Measurements from ENCODE around the gene LYPD8. TPM values are rescaled to one million over a fixed set of nuclear protein-coding genes. Genes with fewer than 3 reads are reported as not detected.

The LYPD8 gene
- polyA plus RNA-seq, 3 donors from 2014 or later = not detected

DNA sequence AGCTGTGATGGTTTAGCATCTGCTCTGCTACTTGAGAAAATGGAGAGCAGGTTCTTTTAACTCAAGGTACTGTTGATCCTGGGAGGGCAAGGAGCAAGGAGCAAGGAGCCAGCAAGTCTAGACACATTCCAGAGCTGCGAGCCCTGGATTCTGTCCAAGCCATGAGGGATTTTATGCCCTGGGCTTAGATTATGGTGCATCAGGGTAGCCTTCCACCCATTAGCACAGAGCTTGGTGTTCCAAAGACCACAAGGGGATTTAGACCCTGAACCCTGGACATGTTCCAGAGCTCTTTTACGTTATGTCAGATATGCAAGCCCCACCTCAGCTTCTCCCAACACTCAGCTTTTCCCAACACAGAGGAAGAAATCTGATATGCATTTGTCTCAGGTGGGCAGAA, 51.0 kb downstream of the LYPD8 start:
- H3K27ac Mint-ChIP-seq = no peak overlapping the region

GRCh38 chr1:248703674-248704073, 51.9 kb downstream of the LYPD8 start:
- H3K27me3 Mint-ChIP-seq (ENCODE audit: low read depth in 3 of 3) = peaks cover 3 to 5% (median 4%) of the 10 kb centered on the region in 3 donors
- H3K4me1 Mint-ChIP-seq = no peaks in the 10 kb centered on the region
- no peak for DNase-seq
- no peaks in the 10 kb centered on the region for H3K36me3 Mint-ChIP-seq
- H3K9me3 Mint-ChIP-seq = no peaks in the 10 kb centered on the region
- no peak overlapping the region for H3K4me3 Mint-ChIP-seq
- no peak overlapping the region for H3K27ac Mint-ChIP-seq

More for the DNA sequence above, 51.0 kb downstream of the LYPD8 start:
- Mint-ChIP-seq H3K36me3 (no peaks in the 10 kb centered on the region), H3K4me1 (no peaks in the 10 kb centered on the region), H3K4me3 (no peak overlapping the region), H3K9me3 (peaks cover 0 to 3% (median 0%) of the 10 kb centered on the region in 6 donors), H3K27me3 (ENCODE audit: low read depth in 3 of 3) (peaks cover 0 to 4% (median 3%) of the 10 kb centered on the region in 3 donors)
- no peak for DNase-seq

DNA sequence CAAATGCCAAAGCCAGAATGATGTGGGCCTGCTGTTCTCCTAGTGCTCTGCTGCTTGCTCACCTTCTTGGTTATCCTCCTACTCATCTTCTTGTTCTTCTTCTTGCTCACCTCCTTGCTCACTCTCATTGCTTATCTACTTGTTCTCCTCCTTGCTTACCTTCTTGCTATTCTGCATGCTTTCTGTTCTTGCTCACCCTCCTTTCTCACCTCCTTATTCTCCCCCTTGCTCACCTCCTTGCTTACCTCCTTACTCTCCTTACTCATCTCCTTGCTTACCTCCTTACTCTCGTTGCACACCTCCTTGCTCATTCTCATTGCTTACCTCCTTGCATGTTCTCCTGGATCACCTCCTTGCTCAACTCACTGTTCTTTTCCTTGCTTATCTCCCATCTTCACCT, 52.8 kb downstream of the LYPD8 start, which contains the start of gene OR14I1:
OR14I1 (minus strand) TSS at position 53 of the 400 bp plus-strand sequence.
- Mint-ChIP-seq H3K9me3 (no peaks in the 10 kb centered on the region), H3K27ac (no peak within 1 kb of the TSS), H3K36me3 (no peaks in the 10 kb centered on the region), H3K27me3 (ENCODE audit: low read depth in 3 of 3) (peaks cover 3 to 6% (median 5%) of the 10 kb centered on the region in 3 donors), H3K4me3 (no peak within 1 kb of the TSS), H3K4me1 (no peaks in the 10 kb centered on the region)
- no peak for DNase-seq

GRCh38 chr1:248699099-248699498, 56.5 kb downstream of the LYPD8 start:
- H3K27ac Mint-ChIP-seq = no peak overlapping the region
- H3K36me3 Mint-ChIP-seq = no peaks in the 10 kb centered on the region

DNA sequence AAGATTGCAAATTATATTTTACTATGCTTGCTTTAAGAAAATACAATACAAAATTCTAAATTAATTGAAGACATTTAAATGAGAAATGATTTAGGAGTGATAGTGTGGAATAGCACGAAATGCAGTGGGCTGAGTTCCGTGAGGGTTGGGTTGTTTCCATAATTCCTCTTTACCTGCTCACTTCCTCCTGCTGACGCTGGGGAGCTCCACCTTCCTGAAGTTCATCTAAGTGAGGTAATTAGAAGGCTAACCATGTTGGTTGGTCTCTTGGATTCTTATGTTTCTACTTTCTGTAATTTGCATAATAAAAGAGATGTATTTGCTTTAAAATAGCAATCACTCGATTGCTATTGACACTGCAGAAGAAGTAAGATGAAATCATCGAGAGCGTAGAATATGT, 57.7 kb downstream of the LYPD8 start:
- no peaks in the 10 kb centered on the region for H3K4me1 Mint-ChIP-seq
- H3K4me3 Mint-ChIP-seq = no peak overlapping the region
- no peak for DNase-seq
- peaks cover 2 to 5% (median 4%) of the 10 kb centered on the region in 3 donors for H3K27me3 Mint-ChIP-seq (ENCODE audit: low read depth in 3 of 3)
- H3K9me3 Mint-ChIP-seq = no peaks in the 10 kb centered on the region
- H3K27ac Mint-ChIP-seq = no peak overlapping the region
- no peaks in the 10 kb centered on the region for H3K36me3 Mint-ChIP-seq

More at GRCh38 chr1:248699099-248699498, 56.5 kb downstream of the LYPD8 start:
- H3K27me3 Mint-ChIP-seq (ENCODE audit: low read depth in 3 of 3) = peaks cover 2 to 5% (median 4%) of the 10 kb centered on the region in 3 donors
- no peak for DNase-seq
- H3K4me1 Mint-ChIP-seq = no peaks in the 10 kb centered on the region
- H3K9me3 Mint-ChIP-seq = no peaks in the 10 kb centered on the region
- no peak overlapping the region for H3K4me3 Mint-ChIP-seq

DNA sequence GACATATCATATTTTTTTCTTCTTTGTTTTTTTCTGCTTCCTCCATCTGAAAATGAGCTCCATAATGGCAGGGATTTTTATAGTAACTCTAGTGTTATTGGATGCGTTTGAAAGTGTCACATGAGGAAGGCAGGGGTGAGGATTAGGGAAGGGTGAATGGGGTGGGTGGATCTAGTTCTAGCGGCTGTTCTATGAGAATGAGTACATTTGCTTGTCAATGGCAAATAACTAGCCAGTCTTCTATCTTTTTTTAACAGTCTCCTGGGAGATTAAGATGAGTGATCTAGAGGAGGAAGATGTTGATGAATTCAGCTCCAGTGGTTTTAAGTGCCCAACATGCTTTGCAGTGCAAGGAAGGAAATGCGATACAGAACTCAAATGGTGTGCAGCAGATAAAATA, 58.8 kb downstream of the LYPD8 start:
- peaks cover 2 to 6% (median 5%) of the 10 kb centered on the region in 3 donors for H3K27me3 Mint-ChIP-seq (ENCODE audit: low read depth in 3 of 3)
- no peaks in the 10 kb centered on the region for H3K36me3 Mint-ChIP-seq
- no peak overlapping the region for H3K4me3 Mint-ChIP-seq
- DNase-seq = no peak
- H3K9me3 Mint-ChIP-seq = peaks cover 0 to 3% (median 0%) of the 10 kb centered on the region in 6 donors
- no peak overlapping the region for H3K27ac Mint-ChIP-seq
- no peaks in the 10 kb centered on the region for H3K4me1 Mint-ChIP-seq

- Mint-ChIP-seq H3K9me3 (peaks cover 0 to 3% (median 0%) of the 10 kb centered on the region in 6 donors), H3K27me3 (ENCODE audit: low read depth in 3 of 3) (peaks cover 4 to 7% (median 5%) of the 10 kb centered on the region in 3 donors), H3K4me1 (no peaks in the 10 kb centered on the region), H3K36me3 (no peaks in the 10 kb centered on the region), H3K27ac (no peak overlapping the region), H3K4me3 (no peak overlapping the region)
- peak in 1 of 3 donors; percentile 2 for DNase-seq
Observed at GRCh38 chr1:248696261-248696660, 59.3 kb downstream of the LYPD8 start.

- no peak overlapping the region for H3K4me3 Mint-ChIP-seq
- DNase-seq = no peak
- peaks cover 5 to 13% (median 6%) of the 10 kb centered on the region in 3 donors for H3K27me3 Mint-ChIP-seq (ENCODE audit: low read depth in 3 of 3)
- no peaks in the 10 kb centered on the region for H3K36me3 Mint-ChIP-seq
- H3K27ac Mint-ChIP-seq = no peak overlapping the region
- H3K9me3 Mint-ChIP-seq = peaks cover 0 to 3% (median 0%) of the 10 kb centered on the region in 6 donors
- H3K4me1 Mint-ChIP-seq = no peaks in the 10 kb centered on the region
Observed at GRCh38 chr1:248695451-248696132, 60.0 kb downstream of the LYPD8 start.

DNA sequence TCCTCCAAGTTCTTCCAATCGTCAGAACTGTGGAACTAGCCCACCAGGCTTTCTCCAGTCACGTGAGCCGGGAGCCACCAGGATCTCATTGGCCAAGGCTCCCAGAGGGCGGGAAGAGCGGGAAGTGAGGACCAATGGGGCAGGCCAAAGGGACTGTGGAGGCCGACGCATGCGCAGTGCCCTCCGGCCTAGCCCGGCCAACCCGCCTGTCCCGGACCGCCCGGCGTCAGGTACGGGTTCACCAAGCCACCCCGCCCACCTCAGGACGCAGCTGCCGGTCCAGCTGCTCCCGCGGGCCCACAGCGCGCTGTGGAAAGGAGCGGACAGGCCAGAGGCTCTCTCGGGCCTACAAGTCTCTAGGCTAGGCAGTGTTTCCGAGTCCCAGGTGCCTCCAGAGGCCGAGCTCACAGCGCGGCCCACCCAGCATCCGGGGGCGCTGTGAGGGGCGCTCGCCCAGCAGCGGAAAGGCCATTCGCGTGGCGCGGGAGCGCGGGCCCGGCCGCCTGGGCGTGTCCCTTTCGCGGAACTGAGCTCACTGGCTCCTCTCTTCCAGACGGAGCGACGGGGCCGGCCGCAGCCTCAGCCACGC, 63.9 kb downstream of the LYPD8 start:
- Mint-ChIP-seq H3K27ac (no peak overlapping the region), H3K27me3 (ENCODE audit: low read depth in 3 of 3) (peaks cover 0 to 11% (median 4%) of the 10 kb centered on the region in 3 donors), H3K9me3 (peaks cover 0 to 7% (median 0%) of the 10 kb centered on the region in 6 donors), H3K4me1 (no peaks in the 10 kb centered on the region), H3K36me3 (no peaks in the 10 kb centered on the region), H3K4me3 (no peak overlapping the region)
- DNase-seq = no peak

Other genes starting within 250 kb of the LYPD8 start
- gene OR2G6, start 247.7 kb downstream of the LYPD8 start, polyA plus RNA-seq = not detected
- not detected for gene OR2T29, start 193.0 kb downstream of the LYPD8 start, polyA plus RNA-seq
- not detected for gene OR2T34, start 181.0 kb downstream of the LYPD8 start, polyA plus RNA-seq
- gene OR2T10, start 158.1 kb downstream of the LYPD8 start, polyA plus RNA-seq = not detected
- not detected for gene OR2T11, start 120.7 kb downstream of the LYPD8 start, polyA plus RNA-seq
- not detected for gene OR2T35, start 110.5 kb downstream of the LYPD8 start, polyA plus RNA-seq
- not detected for gene OR2T27, start 100.2 kb downstream of the LYPD8 start, polyA plus RNA-seq
- gene OR14I1, start 53.0 kb downstream of the LYPD8 start, polyA plus RNA-seq = not detected
- gene SH3BP5L, start 70.2 kb upstream of the LYPD8 start, polyA plus RNA-seq = 1 to 10 TPM in 2 of 3 donors, under 1 TPM in 1; 0.46 to 5.9 (median 3.2) TPM
- gene ZNF672, start 82.5 kb upstream of the LYPD8 start, polyA plus RNA-seq = 10 to 100 TPM; 17.1 to 36.9 (median 29.3) TPM
- 10 to 100 TPM in 1 of 3 donors, 1 to 10 TPM in 2; 5.5 to 11.0 (median 7.7) TPM for gene ZNF692, start 103.3 kb upstream of the LYPD8 start, polyA plus RNA-seq
- gene PGBD2, start 150.5 kb upstream of the LYPD8 start, polyA plus RNA-seq = 10 to 100 TPM in 1 of 3 donors, 1 to 10 TPM in 2; 6.7 to 12.4 (median 9.3) TPM